Adrenal gland (tissue), 12 donors: Measurements from ENCODE around the gene KRTAP5-5. TPM values are rescaled to one million over a fixed set of nuclear protein-coding genes. Genes with fewer than 3 reads are reported as not detected.
"Not testable (repeated sequence)": the region's sequence is repeated elsewhere in the genome, so short reads cannot be mapped to it uniquely, and the experiment has no call there.

Experiments
- DNase-seq, 7 donors: peaks; one replicate each; pipeline ENCODE4 v3.0.0-alpha.2; 2019 to 2020
- H3K27ac ChIP-seq, 5 donors: fragments of 200-600 bp; sonication (generic) in 4 of 5; 1 replicate in 3 of 5; 2 replicates in 2 of 5; pipeline versions ENCODE4 v1.5.1 to v1.8.0; 2016 to 2020; ENCODE audit warnings: mild to moderate bottlenecking in 1 of 5
- H3K27me3 ChIP-seq: fragments of 200-600 bp; 2 replicates; pipeline ENCODE4 v1.8.0; 2021
- H3K36me3 ChIP-seq, 2 donors: fragments of 200-600 bp; replicated peaks in 1 of 2; 1 replicate in 1 of 2; 2 replicates in 1 of 2; pipeline versions ENCODE4 v1.5.1 to v1.8.0; 2018 to 2022
- H3K4me1 ChIP-seq, 2 donors: fragments of 200-600 bp; replicated peaks in 1 of 2; 1 replicate in 1 of 2; 2 replicates in 1 of 2; pipeline versions ENCODE4 v1.5.1 to v1.8.0; 2018 to 2021
- H3K4me3 ChIP-seq, 4 donors: fragments of 200-600 bp; sonication (generic) in 3 of 4; one replicate each; pipeline ENCODE4 v1.5.1; 2016 to 2018
- H3K9me3 ChIP-seq, 3 donors: fragments of 200-600 bp; sonication (generic) in 1 of 3; replicated peaks in 1 of 3; 1 replicate in 2 of 3; 2 replicates in 1 of 3; pipeline versions ENCODE4 v1.5.1 to v1.8.0; 2016 to 2021
- CTCF ChIP-seq, 6 experiments: fragments of 450-650 bp in 4 of 6; fragments of 200-600 bp in 2 of 6; sonication (generic) in 1 of 6; IDR thresholded peaks; 1 replicate in 5 of 6; 2 replicates in 1 of 6; pipeline versions ENCODE4 v1.5.1 to v1.8.0; 2016 to 2021; ENCODE audit warnings: antibody characterized with exemption in 6 of 6, mild to moderate bottlenecking in 2 of 6, moderate library complexity in 1 of 6
- POLR2A ChIP-seq, 2 donors: fragments of 450-650 bp; IDR thresholded peaks; one replicate each; pipeline ENCODE4 v1.6.1; 2017; ENCODE audit warnings: antibody characterized with exemption in 2 of 2, mild to moderate bottlenecking in 2 of 2, moderate library complexity in 1 of 2
- WGBS, 4 donors: extraction: QIAGEN DNeasy Blood & Tissue Kit in 2 of 4; methylation state at CpG; one replicate each; pipeline versions ENCODE4 v1.1.5 to v1.1.7; 2013 to 2017; 5-methylcytosine and 5-hydroxymethylcytosine counted together
- intact Hi-C, 2 donors: fragments of 100-400 bp; cut with DNase I; formaldehyde crosslinking; loops; one replicate each; pipeline versions ENCODE4 v1.14.1 to v1.15.0; 2022 to 2023
- polyA plus RNA-seq, 3 donors: library from polyadenylated mRNA; stranded (reverse); fragments of 200-250 nt in 2 of 3; fragments of 350-450 nt in 1 of 3; fragmentation: Illumina TruSeq in 1 of 3; extraction: RNeasy Lipid Tissue Mini Kit (QIAGEN cat#74804) in 1 of 3; gene quantifications; one replicate each; pipeline ENCODE4 v1.2.3, GENCODE V29; 2013 to 2014
- total RNA-seq, 9 donors: library from RNA; depleted of rRNA in 4 of 9; stranded (reverse); fragments of >200 nt in 4 of 9; fragments of 120-200 nt in 1 of 9; fragmentation: NEBNext Ultra II Directional in 1 of 9; extraction: Animal tissue kit (Norgen Biotek cat#: 25700) in 1 of 9; gene quantifications; one replicate each; pipeline versions ENCODE4 v1.1.0 to v1.2.4, GENCODE V29; 2013 to 2023
- donor health status: healthy with polysubstance abuse.
- donor health status: Bipolar disorder and iron deficiency.
- donor health status: DM: yes; HTN: yes; CAD: no.
- donor health status: DM: no; HTN: no; CAD: no.
- donor health status: DM: no; HTN: no; CAD: no.
- donor health status: DM: yes; HTN: yes; CAD: no.

The KRTAP5-5 gene
- total and polyA plus RNA-seq, 12 donors, result not detected

- H3K27me3 ChIP-seq, result peaks cover 17% of the 10 kb centered on the region
- no peaks in the 10 kb centered on the region for H3K9me3 ChIP-seq
- intact Hi-C loops, result no loop called here
- H3K4me1 ChIP-seq, result no peaks in the 10 kb centered on the region
- 64 to 79% (median 75%) methylated on average over 8 to 10 of the region's 10 CpGs for WGBS, 4 donors
- no peaks in the 10 kb centered on the region for H3K36me3 ChIP-seq
- DNase-seq, result no peak
- H3K27ac ChIP-seq, result no peak overlapping the region
- no peak for TF ChIP-seq CTCF (IDR thresholded peaks at IDR 0.05)
- no peak for TF ChIP-seq POLR2A (IDR thresholded peaks at IDR 0.05)
- H3K4me3 ChIP-seq, result no peak overlapping the region
These were observed 32.1 kb upstream of the KRTAP5-5 start for GRCh38 chr11:1597331-1597993.

GRCh38 chr11:1597994-1598380 lies 31.6 kb upstream of the KRTAP5-5 start, which contains the start of gene KRTAP5-2:
TSS of gene KRTAP5-2 (minus strand) at chr11:1598294. CDS start at chr11:1598250, 44 bp downstream.
- intact Hi-C loops, result no loop called here
- 20 to 58% (median 46%) methylated on average over 1 to 4 of the region's 4 CpGs; no CpG with 5 or more reads in 1 of the 4 donors for WGBS, 4 donors
- Histone ChIP-seq H3K9me3 (no peaks in the 10 kb centered on the region), H3K36me3 (no peaks in the 10 kb centered on the region), H3K27me3 (peaks cover 17% of the 10 kb centered on the region), H3K4me1 (no peaks in the 10 kb centered on the region), H3K27ac (no peak within 1 kb of the TSS), H3K4me3 (no peak within 1 kb of the TSS)
- no peak for DNase-seq
- no peak for TF ChIP-seq POLR2A (IDR thresholded peaks at IDR 0.05)
- TF ChIP-seq CTCF (IDR thresholded peaks at IDR 0.05), result no peak

GRCh38 chr11:1598406-1598805 lies 31.2 kb upstream of the KRTAP5-5 start:
- H3K27ac ChIP-seq, H3K4me1 ChIP-seq, intact Hi-C loops, DNase-seq, H3K9me3 ChIP-seq, H3K36me3 ChIP-seq, H3K4me3 ChIP-seq: not testable (repeated sequence)
- WGBS, 4 donors, result 62 to 73% (median 73%) methylated on average over 3 of the region's 3 CpGs
- peaks cover 17% of the 10 kb centered on the region for H3K27me3 ChIP-seq

GRCh38 chr11:1598816-1599215 lies 30.8 kb upstream of the KRTAP5-5 start:
- intact Hi-C loops, result no loop called here
- peaks cover 17% of the 10 kb centered on the region for H3K27me3 ChIP-seq

GRCh38 chr11:1600626-1601025 lies 28.9 kb upstream of the KRTAP5-5 start:
- DNase-seq, result no peak

More at GRCh38 chr11:1598816-1599215, 30.8 kb upstream of the KRTAP5-5 start:
- Histone ChIP-seq H3K4me1 (no peaks in the 10 kb centered on the region), H3K36me3 (no peaks in the 10 kb centered on the region), H3K4me3 (no peak overlapping the region), H3K9me3 (no peaks in the 10 kb centered on the region), H3K27ac (no peak overlapping the region)
- DNase-seq, result no peak
- no peak for TF ChIP-seq POLR2A (IDR thresholded peaks at IDR 0.05)
- WGBS, 4 donors, result 53 to 68% (median 66%) methylated on average over 4 to 6 of the region's 6 CpGs

GRCh38 chr11:1601663-1602062 lies 27.9 kb upstream of the KRTAP5-5 start:
- H3K4me3 ChIP-seq, H3K9me3 ChIP-seq, H3K36me3 ChIP-seq, H3K4me1 ChIP-seq, H3K27me3 ChIP-seq, DNase-seq, H3K27ac ChIP-seq, intact Hi-C loops: not testable (repeated sequence)
- WGBS, 4 donors, result 34 to 68% (median 51%) methylated on average over 3 of the region's 3 CpGs

More at GRCh38 chr11:1600626-1601025, 28.9 kb upstream of the KRTAP5-5 start:
- intact Hi-C loops, result no loop called here
- Histone ChIP-seq H3K4me3 (no peak overlapping the region), H3K9me3 (no peaks in the 10 kb centered on the region), H3K36me3 (no peaks in the 10 kb centered on the region), H3K27ac (no peak overlapping the region), H3K4me1 (no peaks in the 10 kb centered on the region), H3K27me3 (peaks cover 12% of the 10 kb centered on the region)
- 73 to 78% (median 76%) methylated on average over 5 of the region's 5 CpGs for WGBS, 4 donors
- TF ChIP-seq CTCF (IDR thresholded peaks at IDR 0.05) (no peak), POLR2A (IDR thresholded peaks at IDR 0.05) (no peak)
